Measurements from ENCODE around the gene FABP7.

- TF ChIP-seq MAZ (IDR thresholded peaks at IDR 0.05; ENCODE audit: borderline replicate concordance, low read depth, low read length) (no peak), MAZ (CRISPR knock-in tag; IDR thresholded peaks at IDR 0.05; ENCODE audit: low read depth) (no peak), CTCF (CRISPR knock-in tag; IDR thresholded peaks at IDR 0.05) (no peak), KLF9 (CRISPR knock-in tag; IDR thresholded peaks at IDR 0.05; ENCODE audit: low read depth) (no peak), SP1 (IDR thresholded peaks at IDR 0.05) (no peak), SP1 (CRISPR knock-in tag; IDR thresholded peaks at IDR 0.05) (no peak), EEA1 (CRISPR knock-in tag; IDR thresholded peaks at IDR 0.05; ENCODE audit: borderline replicate concordance) (no peak)
These were observed 32.8 kb upstream of the FABP7 start for GRCh38 chr6:122746688-122747087.
